SU-DHL-6 (cell line): ENCODE data around the gene DTYMK.

Experiments
- H2AFZ ChIP-seq: fragments of 200-600 bp; sonication (generic); 2 replicates; pipeline ENCODE4 v1.6.1; 2014; ENCODE audit warnings: low read depth, mild to moderate bottlenecking, moderate library complexity, mixed read lengths, antibody characterized with exemption, low read length; ENCODE audit not compliant: severe bottlenecking
- H3F3A ChIP-seq: fragments of 200-600 bp; shearing (Covaris generic); 2 replicates; pipeline ENCODE4 v1.6.0; 2016; ENCODE audit warnings: antibody characterized with exemption, mild to moderate bottlenecking; ENCODE audit not compliant: insufficient read depth
- H3K27ac ChIP-seq: fragments of 200-600 bp; sonication (generic); 2 replicates; pipeline ENCODE4 v1.5.1; 2016; ENCODE audit warnings: low read depth, mild to moderate bottlenecking, low read length, moderate library complexity, mixed read lengths
- H3K27me3 ChIP-seq: fragments of 200-600 bp; sonication (generic), shearing (Covaris generic); 2 replicates; pipeline ENCODE4 v1.6.0; 2014; ENCODE audit warnings: mild to moderate bottlenecking, low read length
- H3K36me3 ChIP-seq: fragments of 200-600 bp; sonication (generic); 2 replicates; pipeline ENCODE4 v1.6.1; 2014; ENCODE audit warnings: mild to moderate bottlenecking, low read length, mixed read lengths
- H3K4me2 ChIP-seq: fragments of 300-600, 200-600 bp; shearing (Covaris generic), sonication (generic); 2 replicates; pipeline ENCODE4 v1.6.0; 2014; ENCODE audit warnings: low read length, low read depth, mild to moderate bottlenecking; ENCODE audit not compliant: poor library complexity, severe bottlenecking
- H3K4me3 ChIP-seq: fragments of 200-600 bp; sonication (generic); 2 replicates; pipeline ENCODE4 v1.5.1; 2014; ENCODE audit warnings: antibody characterized with exemption, low read length, mild to moderate bottlenecking, mixed read lengths; ENCODE audit not compliant: insufficient read depth, poor library complexity, severe bottlenecking
- H3K79me2 ChIP-seq: fragments of 200-600 bp; sonication (generic); 2 replicates; pipeline ENCODE4 v1.6.1; 2014; ENCODE audit warnings: mild to moderate bottlenecking, low read length, moderate library complexity; ENCODE audit not compliant: insufficient read depth
- H3K9ac ChIP-seq: fragments of 200-600 bp; sonication (generic); 2 replicates; pipeline ENCODE4 v1.7.0; 2014; ENCODE audit warnings: mild to moderate bottlenecking, low read length
- H3K9me2 ChIP-seq: fragments of 200-600 bp; sonication (generic); replicated peaks from 2 replicates; pipeline ENCODE4 v1.6.1; 2014; ENCODE audit warnings: low read length; ENCODE audit not compliant: insufficient read depth
- H3K9me3 ChIP-seq: fragments of 200-600 bp; sonication (generic); 2 replicates; pipeline ENCODE4 v1.6.1; 2014; ENCODE audit warnings: low read length, mixed read lengths; ENCODE audit not compliant: insufficient read depth
- H4K20me1 ChIP-seq: fragments of 200-600 bp; sonication (generic); 2 replicates; pipeline ENCODE4 v1.6.1; 2014; ENCODE audit warnings: low read depth, mild to moderate bottlenecking, antibody characterized with exemption, low read length, moderate library complexity, mixed read lengths
- EZH2phosphoT487 ChIP-seq: fragments of 200-600 bp; sonication (generic), shearing (Covaris generic); conservative IDR thresholded peaks from 2 replicates; pipeline ENCODE4 v1.6.1; 2018; ENCODE audit warnings: mild to moderate bottlenecking, antibody characterized with exemption, low read length, moderate library complexity, mixed read lengths
- TF ChIP-seq, protein P1 (sequence below): fragments of 200-600 bp; sonication (generic); IDR thresholded peaks from one replicate; pipeline ENCODE4 v1.5.1; 2017; ENCODE audit warnings: antibody characterized with exemption, mild to moderate bottlenecking, low read length, moderate library complexity; ENCODE audit not compliant: insufficient read depth, poor library complexity, severe bottlenecking

The DTYMK gene

DNA sequence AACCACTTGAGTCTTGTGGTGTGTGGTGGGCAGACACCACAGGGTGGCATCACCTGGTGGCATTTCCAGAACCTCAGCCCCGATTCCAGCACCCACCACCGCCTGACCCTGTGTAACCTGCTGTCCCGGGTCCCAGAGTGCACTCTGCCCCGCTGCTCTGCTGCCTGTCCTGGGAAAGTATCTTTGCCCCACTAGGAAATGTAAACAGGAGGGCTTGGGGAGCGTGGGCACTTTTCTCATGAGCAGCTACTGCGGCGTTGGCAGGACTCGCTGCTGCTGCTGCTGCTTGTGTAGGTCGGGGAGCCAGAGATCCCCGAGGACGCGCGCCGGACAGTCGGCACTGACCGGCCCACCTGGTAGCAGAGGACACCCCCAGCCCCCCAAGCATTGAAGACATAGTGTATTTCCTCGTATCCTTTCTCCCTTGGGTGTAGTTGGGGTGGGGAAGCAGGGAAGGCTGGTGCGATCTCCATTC is 13.4 kb downstream of the DTYMK start:
- no peaks in the 10 kb centered on the region for H3F3A ChIP-seq
- H3K79me2 ChIP-seq, result no peaks in the 10 kb centered on the region
- no peak overlapping the region for H3K27ac ChIP-seq
- H4K20me1 ChIP-seq, result no peaks in the 10 kb centered on the region
- H3K36me3 ChIP-seq, result no peaks in the 10 kb centered on the region
- no peak overlapping the region for H3K4me2 ChIP-seq
- H3K27me3 ChIP-seq, result no peaks in the 10 kb centered on the region
- H3K9ac ChIP-seq, result no peak overlapping the region
- TF ChIP-seq, protein P1, sequence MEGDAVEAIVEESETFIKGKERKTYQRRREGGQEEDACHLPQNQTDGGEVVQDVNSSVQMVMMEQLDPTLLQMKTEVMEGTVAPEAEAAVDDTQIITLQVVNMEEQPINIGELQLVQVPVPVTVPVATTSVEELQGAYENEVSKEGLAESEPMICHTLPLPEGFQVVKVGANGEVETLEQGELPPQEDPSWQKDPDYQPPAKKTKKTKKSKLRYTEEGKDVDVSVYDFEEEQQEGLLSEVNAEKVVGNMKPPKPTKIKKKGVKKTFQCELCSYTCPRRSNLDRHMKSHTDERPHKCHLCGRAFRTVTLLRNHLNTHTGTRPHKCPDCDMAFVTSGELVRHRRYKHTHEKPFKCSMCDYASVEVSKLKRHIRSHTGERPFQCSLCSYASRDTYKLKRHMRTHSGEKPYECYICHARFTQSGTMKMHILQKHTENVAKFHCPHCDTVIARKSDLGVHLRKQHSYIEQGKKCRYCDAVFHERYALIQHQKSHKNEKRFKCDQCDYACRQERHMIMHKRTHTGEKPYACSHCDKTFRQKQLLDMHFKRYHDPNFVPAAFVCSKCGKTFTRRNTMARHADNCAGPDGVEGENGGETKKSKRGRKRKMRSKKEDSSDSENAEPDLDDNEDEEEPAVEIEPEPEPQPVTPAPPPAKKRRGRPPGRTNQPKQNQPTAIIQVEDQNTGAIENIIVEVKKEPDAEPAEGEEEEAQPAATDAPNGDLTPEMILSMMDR, result no peak
- no peak for TF ChIP-seq EZH2phosphoT487
- H3K9me2 ChIP-seq, result no peaks in the 10 kb centered on the region
- no peak overlapping the region for H2AFZ ChIP-seq
- no peak overlapping the region for H3K4me3 ChIP-seq
- no peaks in the 10 kb centered on the region for H3K9me3 ChIP-seq

DNA sequence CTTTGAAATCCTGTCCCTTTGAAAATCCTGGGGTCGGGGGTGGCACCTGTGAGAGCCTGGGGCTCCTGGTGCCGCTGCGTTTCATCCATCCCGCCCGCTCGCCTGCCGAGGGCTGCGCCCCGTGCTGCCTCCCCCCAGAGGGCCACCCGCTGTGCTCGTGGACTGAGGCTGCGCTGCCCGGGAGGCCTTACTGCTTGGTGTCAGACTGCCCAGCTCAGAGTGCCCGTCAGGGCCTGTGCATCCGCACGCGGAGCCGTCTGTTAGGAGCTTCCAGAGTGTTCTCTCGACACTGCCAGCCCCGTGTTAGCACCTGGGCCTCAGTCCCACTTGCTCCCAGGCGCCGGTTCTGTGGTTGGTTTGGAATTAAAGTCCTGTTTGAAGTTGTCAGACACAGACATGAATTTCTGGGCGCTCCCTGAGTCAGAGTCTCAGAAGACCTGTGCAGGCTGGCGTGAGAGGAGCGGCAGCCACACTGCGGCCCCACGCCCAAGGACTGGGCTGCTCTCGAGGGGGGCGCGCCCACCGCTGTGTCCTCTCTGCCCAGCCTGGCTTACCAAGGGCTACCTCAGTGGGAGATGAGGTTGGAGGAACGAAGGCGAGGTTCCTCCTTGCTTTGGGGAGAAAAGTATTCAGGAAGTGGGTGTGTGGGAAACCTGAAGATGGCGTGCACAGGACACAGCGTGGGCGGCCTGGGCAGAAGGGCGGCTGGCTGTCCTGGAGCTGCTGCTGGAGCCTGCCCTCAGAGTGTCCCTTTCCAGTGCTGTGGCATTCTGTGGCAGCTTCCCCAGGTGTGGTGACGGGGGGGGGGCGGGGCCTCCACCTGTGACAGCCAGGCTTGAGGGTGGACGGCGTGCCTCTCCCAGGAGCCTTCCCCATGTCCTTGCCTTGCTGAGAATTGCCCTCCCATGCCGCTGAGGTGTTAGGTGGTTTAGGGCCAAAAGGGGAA is 14.1 kb downstream of the DTYMK start:
- Histone ChIP-seq H3K4me3 (no peak overlapping the region), H3K9me2 (no peaks in the 10 kb centered on the region), H3K9me3 (no peaks in the 10 kb centered on the region), H4K20me1 (no peaks in the 10 kb centered on the region), H3K79me2 (no peaks in the 10 kb centered on the region), H3K27me3 (no peaks in the 10 kb centered on the region), H3F3A (no peaks in the 10 kb centered on the region), H3K36me3 (no peaks in the 10 kb centered on the region), H2AFZ (no peak overlapping the region), H3K27ac (no peak overlapping the region), H3K9ac (no peak overlapping the region), H3K4me2 (no peak overlapping the region)
- no peak for TF ChIP-seq EZH2phosphoT487
- TF ChIP-seq, protein P1, result no peak

DNA sequence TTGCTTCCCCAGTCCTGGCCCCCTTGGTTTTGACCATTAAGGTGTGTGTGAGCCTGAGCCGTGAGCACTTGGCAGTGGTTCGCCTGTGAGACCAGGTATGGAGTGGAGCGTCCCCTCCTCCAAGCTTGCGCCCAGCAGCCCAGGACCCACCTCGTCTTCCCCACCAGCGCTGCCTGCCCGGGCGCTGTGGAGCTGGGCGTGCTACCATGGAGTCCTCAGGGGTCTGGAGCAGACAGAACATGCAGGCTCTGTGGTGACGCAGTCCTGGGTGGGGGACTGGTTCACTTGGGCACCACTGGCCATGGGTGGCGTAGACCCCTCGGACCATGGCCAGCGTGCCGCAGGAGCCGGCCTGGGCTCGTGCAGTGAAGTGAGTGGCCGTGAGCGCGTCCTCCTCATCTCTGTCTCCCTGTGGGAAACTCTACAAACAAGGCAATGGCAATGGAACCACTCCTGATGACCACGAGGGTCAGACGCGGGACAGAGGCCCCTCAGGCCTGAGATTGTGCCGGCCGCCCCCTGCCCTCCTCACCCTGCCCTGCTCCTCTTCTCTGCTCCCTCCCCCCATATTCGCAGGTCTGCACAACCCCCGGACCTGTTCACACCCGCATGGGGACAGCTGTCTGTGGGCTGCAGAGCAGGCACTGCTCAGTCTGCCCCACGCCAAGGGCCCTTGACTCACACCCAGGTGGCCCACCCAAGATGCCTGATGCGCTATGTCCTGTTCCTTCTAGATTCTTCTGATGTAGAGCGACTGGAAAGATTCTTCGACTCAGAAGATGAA is 15.0 kb downstream of the DTYMK start:
- no peak for TF ChIP-seq EZH2phosphoT487
- TF ChIP-seq, protein P1, result no peak
- Histone ChIP-seq H3K4me2 (no peak overlapping the region), H3F3A (no peaks in the 10 kb centered on the region), H4K20me1 (no peaks in the 10 kb centered on the region), H3K9ac (no peak overlapping the region), H3K9me3 (no peaks in the 10 kb centered on the region), H3K9me2 (no peaks in the 10 kb centered on the region), H3K79me2 (no peaks in the 10 kb centered on the region), H2AFZ (no peak overlapping the region), H3K27ac (no peak overlapping the region), H3K27me3 (no peaks in the 10 kb centered on the region), H3K36me3 (no peaks in the 10 kb centered on the region), H3K4me3 (no peak overlapping the region)
